K562 treated with DMSO at 1 percent for 48 hours (cell line): ENCODE data around the gene SPOPL. TPM values are rescaled to one million over a fixed set of nuclear protein-coding genes. Genes with fewer than 3 reads are reported as not detected.

Source experiments
- total RNA-seq: library from RNA; unstranded; fragments of 300-600 nt; gene quantifications from 2 replicates; pipeline ENCODE4 v1.2.3, GENCODE V29; 2022; ENCODE audit warnings: low replicate concordance; ENCODE audit errors: extremely low read depth

The SPOPL gene
- not detected in 2 replicates for total RNA-seq

GRCh38 chr2:138501425-138502254 lies at the start of gene SPOPL:
Gene SPOPL, plus strand, starts transcription at chr2:138501770. Its CDS starts 48,447 bp downstream, at chr2:138550217.

